HG03571 (cell line): ENCODE data around the gene CHCHD3.

Source experiments
- ATAC-seq: cut with Tn5 transposase; IDR thresholded peaks from one replicate; pipeline ENCODE4 v1.9.1; 2021; ENCODE audit not compliant: unreplicated experiment

The CHCHD3 gene

DNA sequence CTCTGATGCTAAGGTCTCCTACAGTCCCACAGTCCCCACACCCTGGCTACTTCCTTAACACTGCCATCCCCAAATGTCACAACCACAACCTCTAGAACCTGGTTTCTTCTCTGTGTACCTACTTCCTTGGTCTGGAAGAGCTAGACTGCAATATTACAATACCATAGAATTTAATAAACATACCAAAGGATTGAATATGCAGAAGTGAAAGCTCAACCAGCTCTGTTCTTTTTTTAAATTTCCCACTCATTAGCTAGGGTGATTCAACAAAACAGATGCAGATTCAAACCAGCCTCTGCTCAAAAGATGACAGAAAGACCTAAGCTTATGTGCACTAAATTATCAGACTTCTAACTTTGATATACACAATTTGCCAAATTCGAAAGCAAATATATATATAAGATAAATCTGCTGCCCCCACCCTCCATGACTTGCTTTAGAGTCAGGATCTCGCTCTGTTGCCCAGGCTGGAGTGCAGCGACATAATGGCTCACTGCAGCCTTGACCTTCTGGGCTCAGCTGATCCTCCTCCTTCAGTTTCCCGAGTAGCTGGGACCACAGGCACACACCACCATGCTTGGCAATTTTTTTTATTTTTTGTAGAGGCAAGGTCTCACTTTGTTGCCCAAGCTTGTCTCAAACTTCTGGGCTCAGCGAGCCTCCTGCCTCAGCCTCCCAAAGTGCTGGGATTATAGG, 212.6 kb downstream of the CHCHD3 start:
- no peak for ATAC-seq

DNA sequence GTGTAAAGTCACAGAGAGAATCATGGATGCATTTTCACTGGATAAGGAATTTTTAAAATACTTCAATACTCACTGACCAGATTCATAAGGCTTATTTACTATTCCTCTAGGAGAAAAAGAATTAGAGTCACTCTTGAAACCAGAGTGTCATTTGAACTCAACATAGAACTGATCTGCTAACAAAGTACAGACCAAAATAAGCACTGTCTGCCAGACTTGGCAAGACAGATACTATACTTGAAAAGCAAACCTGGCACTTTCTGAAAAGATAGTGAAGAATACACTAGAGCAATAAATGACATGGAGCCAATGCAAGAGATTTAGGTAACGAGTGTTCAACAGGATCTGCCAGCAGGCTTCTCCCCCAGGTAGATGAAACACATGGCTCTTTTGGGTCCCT, 215.3 kb downstream of the CHCHD3 start:
- ATAC-seq: no peak

DNA sequence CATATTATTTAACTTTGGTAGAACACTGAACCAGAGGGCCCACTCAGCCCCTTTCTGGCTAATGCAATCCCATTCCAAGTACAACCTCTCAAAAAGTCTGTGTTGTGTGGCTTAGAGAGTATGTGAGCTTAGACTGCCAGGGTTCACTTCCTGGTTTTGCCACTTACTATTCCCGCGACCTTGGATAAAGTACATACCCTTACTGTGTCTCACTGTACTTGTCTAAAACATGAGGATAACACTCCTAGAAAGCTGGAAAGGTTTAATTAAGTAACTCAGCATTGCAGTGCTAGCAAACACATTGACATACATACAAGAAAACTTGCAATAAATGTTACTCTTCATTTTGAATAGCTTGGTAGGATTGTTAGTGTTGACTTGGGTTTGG, 215.8 kb downstream of the CHCHD3 start:
- no peak for ATAC-seq

DNA sequence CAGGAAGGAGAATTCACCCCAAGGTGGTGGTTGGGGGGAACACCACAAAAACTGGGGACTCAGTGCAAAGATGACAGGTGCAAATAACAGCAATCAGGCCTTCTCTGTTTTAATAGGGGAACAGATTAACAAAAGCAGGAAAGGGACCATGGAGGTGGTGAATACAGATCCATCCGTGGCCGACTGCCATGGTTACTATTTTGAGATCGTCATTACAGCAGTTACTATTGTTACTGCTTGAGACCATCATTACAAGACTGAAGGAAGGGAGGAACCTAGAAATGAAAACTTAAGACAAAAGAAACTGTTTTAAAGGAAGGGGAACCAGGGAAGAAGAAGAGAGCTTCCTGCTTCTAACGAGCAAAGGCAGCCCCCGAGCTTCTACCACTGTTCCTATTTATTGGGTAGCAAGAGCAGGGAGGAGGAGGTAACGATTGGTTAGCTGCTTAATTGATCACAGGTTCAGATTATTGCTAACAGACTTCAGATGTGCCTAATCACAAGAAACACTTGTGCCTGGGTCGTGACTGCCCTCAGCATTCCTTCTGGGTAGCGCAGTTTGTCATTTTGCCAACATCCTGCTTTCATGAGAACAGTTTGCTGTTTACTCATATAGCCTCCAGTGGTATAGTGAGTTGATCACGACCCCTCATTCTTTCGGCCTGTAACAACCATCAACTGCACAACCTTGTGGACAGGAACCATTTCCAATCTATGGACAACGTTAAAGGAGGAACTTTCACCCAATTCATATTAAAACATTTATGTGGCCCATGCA, 216.3 kb downstream of the CHCHD3 start:
- no peak for ATAC-seq

DNA sequence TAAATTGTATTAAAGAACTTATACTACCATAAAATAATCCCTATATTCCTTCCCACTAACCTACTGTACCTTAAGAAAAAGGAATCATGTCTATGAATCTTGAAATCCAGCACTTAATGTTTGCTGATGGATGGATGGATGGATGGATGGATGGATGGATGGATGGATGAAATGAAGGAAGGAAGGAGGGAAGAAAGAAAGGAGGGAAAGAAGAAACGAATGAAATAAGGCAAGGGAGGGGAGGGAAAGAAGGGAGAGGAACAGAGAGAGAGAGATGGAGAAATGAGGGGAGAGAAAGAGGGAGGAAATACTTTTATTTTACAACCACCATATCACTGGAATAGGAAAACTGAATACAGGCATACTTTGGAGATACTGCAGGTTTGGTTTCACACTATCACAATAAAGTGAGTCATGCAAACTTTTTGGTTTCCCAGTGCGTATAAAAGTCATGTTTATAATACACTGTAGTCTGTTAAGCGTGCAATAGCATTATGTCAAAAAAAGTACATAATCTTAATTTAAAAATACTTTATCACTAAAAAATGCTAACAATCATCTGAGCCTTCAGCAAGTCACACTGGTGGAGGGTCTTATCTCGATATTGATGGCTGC, 219.8 kb downstream of the CHCHD3 start:
- no peak for ATAC-seq

DNA sequence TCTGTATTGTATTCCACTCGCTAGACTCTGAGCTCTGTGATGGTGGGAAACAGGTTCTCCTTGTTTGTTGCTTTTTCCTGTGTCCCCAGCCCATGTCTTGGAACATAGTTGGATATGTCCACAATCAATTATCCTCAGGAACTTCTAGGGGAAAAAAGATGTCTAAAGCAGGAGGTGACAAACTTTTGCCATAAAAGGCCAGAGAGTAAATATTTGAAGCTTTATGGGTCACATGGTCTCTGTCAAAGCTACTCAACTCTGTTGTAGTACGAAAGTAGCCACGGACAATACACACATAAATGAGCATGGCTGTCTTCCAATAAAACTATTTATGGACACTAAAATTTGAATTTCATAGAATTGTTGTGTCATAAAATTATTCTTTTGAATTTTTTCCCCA, 220.5 kb downstream of the CHCHD3 start:
- no peak for ATAC-seq

DNA sequence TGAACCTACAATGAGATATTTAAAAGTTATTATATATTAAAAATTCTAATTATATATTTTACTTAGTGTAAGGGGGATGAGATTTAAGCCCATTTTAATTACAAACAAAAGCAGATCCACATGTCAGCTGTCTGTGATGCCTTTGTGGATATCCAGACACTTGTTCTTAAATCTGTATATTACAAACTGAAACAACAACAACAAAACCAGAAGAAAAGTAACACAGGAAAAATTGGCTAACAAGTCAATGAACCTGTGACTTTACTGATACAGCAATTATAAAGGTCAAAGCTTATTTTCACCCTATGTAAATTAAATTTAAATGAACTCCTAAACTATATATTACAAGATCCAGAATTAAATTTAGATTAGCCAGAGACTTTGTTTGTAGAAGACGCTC, 222.7 kb downstream of the CHCHD3 start:
- no peak for ATAC-seq

DNA sequence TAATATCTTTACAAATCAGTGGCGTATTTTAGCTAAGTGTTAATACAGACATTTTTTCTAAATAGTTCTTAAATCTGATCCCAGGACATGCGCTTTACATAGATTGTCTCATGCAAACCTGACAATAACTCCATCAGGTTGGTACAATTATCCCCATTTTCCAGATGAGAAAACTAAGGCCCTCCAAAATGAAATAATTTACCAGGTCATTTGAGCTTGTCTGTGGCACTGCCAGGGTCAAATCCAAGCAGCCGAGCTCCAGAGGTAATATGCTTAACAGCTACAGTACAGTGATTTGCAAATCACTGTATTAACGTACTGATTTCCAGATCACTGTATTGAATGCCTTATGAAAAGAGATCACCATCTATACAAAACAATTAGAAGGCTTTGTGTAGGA, 223.1 kb downstream of the CHCHD3 start:
- ATAC-seq: no peak

DNA sequence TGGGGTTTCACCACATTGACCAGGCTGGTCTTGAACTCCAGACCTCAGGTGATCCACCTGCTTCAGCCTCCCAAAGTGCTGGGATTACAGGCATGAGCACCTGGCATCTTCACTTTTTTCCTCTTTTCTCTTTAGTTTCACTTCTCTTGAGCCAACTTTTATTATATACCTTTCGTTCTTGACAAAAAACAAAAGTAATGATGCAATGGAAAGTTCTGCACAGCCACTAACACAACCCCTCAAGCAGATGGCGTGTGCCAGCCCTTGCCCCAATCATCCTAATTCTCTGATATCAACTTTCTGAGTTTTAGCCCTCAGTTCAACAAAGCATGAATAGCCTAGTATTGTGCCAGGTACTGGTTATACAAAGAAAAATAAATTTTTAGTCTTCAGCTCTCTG, 223.6 kb downstream of the CHCHD3 start:
- no peak for ATAC-seq

DNA sequence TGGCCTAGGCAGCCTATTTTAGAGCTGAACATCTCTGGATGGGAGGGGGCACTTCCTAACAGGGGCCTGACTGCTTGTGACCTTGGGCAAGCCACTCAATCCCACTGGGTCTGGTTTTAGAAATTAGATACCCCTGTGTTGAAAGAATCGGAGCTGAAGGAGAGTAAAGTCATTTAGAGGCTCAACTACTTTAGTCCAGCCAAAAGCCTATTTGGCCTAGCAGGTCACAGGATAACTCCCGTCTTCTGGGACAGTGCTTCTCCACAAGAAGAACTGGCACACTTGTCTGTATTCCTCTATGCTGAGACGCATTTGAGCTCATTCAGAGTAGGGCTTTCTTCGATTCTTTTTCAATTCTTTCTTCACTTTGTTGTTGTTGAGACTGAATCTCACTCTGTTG, 224.2 kb downstream of the CHCHD3 start:
- ATAC-seq: no peak

DNA sequence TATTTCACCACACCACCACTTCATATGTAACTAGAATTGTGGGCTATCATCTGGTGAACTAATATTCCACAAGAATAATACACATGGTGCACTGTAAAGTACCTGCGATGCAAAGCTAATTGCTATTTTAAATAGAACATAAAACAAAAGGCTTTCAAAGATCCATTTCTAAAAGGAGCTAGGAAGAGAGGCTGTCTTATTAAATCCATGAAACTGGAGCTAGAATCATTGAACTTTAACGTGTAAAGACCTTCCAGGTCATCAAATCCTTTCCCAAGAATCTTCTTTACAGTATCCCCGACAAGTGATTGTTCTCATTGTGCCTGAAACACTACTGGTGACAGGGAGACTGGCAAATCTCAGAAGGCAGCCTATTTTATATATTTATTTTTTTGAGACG, 224.9 kb downstream of the CHCHD3 start:
- ATAC-seq: no peak

DNA sequence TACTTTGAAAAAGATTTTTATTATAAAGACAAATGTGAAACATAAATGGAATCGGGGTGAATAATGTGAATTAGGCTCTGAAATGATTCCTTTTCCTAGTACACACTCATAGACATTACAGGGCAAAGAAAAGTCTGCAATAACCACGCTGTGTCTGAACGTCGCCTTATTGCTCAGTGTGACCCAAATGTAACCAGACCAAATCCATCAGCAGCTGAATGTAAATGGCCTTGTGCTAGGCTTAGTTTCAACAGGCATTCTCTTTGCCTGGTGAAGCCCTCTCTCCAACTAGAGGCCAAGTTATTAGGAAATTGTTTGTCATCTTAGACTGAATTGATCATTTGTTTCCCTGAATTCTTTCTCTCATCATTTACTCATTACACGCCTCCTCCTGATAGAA, 225.5 kb downstream of the CHCHD3 start:
- no peak for ATAC-seq

DNA sequence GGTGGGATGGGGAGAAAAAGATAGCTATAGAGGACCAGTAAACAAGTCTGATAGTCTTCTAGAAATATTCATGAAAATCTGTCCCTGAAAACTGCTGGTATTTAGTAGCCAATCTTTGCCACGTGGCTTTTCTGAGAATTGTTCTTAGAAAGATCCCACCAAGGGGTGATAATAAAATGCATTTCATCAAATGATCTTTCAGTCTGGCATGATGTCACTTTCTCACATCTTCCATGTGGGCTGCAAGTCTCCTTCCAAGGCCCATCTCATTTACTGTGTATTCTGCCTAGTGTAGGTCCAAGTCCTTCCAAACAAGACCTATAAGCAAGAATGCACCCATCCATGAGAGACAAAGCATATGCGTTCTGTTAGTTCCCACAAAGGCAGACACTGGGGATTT, 226.0 kb downstream of the CHCHD3 start:
- ATAC-seq: no peak

DNA sequence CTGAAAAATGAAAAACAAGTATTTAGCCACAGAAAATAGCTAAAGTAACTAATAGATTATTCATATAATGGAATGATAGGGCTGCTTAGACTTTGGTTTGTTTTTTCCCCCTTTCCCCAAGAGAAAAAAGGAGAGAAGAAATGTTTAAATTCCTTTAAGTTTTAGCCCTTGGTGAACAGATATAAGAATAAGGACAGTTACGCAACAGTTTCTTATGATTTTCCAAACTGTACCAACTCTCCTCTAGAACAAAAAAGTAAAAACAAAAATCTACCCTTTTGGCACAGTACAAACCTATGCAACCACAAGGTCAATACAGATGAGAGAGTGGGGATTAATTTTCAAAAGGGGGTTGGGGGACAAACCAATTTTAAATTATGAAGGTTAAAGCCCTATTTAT, 227.7 kb downstream of the CHCHD3 start:
- no peak for ATAC-seq

DNA sequence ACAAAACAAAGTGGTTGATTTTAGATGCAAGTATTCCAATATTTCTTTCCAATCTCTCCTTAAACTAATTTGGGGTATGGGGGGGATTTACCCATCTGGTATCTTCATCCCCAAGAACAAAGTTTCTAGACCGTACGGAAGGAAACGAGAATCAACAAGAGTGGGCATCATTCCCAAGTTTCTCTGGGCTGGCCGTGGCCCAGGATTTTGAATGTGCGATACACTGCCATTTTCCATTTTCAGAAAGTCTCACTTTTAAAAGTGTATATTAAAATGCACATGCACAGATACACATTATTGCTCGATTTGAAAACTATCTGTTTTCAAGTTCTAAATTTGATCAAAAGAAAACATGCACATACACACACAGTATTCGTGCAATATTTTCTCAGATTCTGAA, 234.5 kb downstream of the CHCHD3 start:
- no peak for ATAC-seq

DNA sequence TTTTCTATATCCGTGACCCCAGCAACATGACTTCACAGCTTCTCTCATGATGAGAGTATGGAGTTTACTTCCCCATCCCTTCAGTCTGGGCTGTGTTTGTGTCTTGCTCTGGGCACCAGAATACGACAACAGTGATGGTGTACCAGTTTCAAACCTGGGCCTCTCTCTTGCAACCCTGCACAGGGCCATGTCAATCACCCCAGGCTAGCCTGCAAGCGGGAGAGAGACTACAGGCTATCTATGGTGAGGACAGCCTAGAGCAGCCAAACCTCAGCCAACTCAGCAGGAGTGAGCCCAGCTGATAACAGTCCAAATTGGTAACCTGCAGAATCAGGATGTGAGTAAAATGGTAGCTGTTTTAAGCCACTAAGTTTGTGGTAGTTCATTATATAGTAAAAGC, 235.8 kb downstream of the CHCHD3 start:
- no peak for ATAC-seq

DNA sequence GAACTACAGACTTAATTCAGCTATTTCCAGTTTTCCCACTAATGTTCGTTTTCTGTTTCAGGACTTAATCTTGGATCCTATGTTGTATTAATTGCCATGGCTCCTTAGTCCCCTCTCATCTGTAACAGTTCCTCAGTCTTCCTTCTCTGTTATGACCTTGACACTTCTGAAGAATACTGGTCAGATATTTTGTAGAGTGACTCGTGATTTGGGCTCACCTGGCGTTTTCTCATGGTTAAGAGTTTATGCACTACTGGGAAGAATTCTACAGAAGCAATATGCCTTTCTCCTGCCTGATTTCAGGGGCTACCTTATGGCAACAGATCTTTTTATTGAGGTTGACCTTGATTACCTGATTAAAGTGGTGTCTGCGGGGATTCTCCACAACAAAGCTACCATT, 239.4 kb downstream of the CHCHD3 start:
- ATAC-seq: no peak

DNA sequence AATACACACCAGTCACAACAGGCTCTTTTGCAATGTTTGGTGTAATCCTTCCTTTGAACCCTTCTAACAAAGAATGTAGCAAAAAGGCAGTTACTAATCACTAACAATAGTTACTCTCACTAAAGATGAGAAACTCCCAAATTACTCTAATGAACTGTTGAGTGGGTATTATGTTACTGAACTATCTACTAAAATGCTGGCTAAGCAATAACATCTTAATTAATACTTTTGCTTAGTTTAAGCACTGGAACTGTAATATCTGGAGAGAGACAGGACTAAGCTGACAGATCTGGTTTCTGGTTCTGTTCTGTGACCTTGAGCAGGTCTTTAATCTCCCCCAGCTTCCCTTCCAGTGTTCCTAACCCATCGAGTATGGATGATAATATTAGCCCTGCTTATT, 241.7 kb downstream of the CHCHD3 start:
- no peak for ATAC-seq

DNA sequence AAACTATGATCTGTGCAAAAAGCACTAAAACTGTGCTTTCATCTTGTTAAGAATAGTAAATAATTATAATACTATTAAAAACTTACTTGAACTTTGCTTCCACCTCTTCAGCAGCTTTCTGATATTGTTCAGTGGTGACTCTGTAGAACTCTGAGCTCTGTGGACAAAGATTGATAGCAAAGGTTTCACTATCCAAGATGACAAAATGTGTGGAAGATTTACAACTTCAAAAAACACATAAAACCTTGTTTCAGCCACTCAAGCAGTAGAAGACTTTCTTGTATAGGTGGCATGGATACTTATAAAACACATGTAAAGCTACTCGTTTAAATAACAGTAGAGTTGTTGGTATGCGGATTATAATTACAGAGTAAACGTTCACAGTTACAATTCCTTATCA, 243.6 kb downstream of the CHCHD3 start:
- no peak for ATAC-seq

DNA sequence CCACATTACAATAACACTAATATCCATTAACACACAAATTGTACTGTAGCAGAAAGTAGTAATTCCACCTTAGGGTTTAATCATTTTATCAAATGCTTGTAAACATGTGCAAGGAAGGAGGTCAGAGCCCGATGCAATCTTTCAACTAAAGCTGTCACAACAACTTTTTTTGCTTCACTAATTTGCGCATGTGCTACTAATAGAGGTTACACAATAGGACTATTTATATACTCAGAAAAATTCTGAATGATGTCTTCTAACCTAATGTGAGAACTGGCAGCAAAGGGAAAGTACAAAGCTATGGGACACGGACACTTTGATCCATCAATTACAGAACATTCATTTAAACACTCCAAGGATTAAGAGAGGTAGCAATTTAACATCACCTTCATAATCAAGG, 244.4 kb downstream of the CHCHD3 start:
- ATAC-seq: no peak

DNA sequence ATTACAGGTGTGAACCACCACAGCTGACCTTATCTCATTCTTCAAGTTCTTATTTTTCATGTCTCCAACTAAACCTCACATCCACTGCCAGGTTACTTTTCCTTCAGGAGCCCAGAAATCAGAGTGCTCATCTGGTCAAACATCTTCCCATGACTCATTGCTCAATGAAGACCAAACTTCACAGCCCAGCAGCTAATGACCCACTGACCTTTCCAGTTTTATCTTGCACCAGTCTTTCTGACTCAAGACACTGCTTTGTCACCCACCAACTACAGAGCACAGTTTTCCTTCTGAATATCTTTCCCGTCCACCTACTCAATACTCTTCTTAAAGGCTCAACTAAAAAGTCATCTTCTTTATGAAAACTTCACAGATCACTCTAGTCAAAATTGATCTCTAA, 245.1 kb downstream of the CHCHD3 start:
- ATAC-seq: no peak

DNA sequence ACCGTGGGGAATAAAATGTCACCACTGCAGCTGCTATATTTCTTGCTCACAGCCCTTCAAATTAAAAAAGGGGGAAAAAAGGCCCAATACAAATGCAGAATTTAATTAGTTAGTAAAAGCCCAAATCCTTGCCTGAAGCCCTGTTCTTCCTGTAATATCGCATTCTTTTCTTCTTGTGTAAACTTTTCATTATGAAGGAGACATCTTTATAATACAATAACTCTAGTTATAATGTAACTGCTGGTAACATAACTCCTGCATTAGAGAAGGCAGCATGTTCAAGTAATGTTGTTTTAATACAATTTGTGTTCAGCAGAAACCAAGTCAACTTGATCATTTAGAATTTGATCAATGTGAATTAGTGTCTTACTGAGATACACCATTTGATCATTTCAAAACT, 250.9 kb downstream of the CHCHD3 start:
- ATAC-seq: no peak
